HuH-7.5 (cell line): ENCODE results near the gene KYNU.
"Not testable (repeated sequence)": the region's sequence is repeated elsewhere in the genome, so short reads cannot be mapped to it uniquely, and the experiment has no call there.

Experiments
- DNase-seq: peaks from one replicate; pipeline ENCODE4 v3.0.0; 2011; ENCODE audit warnings: low spot score

Gene KYNU

GRCh38 chr2:142877216-142877838 is at the start of gene KYNU:
TSS of gene KYNU (plus strand) at chr2:142877664. CDS start at chr2:142885368, 7,704 bp downstream.
- no peak for DNase-seq

GRCh38 chr2:142834021-142834420 is 43.4 kb upstream of the KYNU start:
- DNase-seq = no peak

- DNase-seq = no peak
Observed at GRCh38 chr2:142840436-142840835, 37.0 kb upstream of the KYNU start.

- DNase-seq = no peak
Observed at GRCh38 chr2:142841788-142842187, 35.7 kb upstream of the KYNU start.

GRCh38 chr2:142842369-142842768 is 35.1 kb upstream of the KYNU start:
- DNase-seq = no peak

- DNase-seq = no peak
Observed at GRCh38 chr2:142843731-142844130, 33.7 kb upstream of the KYNU start.

GRCh38 chr2:142848023-142848606 is 29.3 kb upstream of the KYNU start:
- no peak for DNase-seq

GRCh38 chr2:142849820-142850219 is 27.6 kb upstream of the KYNU start:
- DNase-seq = no peak

GRCh38 chr2:142853912-142854311 is 23.6 kb upstream of the KYNU start:
- no peak for DNase-seq

GRCh38 chr2:142857256-142858164 is 20.0 kb upstream of the KYNU start:
- DNase-seq = no peak

- no peak for DNase-seq
Observed at GRCh38 chr2:142858961-142859360, 18.5 kb upstream of the KYNU start.

GRCh38 chr2:142862299-142862698 is 15.2 kb upstream of the KYNU start:
- no peak for DNase-seq

GRCh38 chr2:142862847-142863246 is 14.6 kb upstream of the KYNU start:
- DNase-seq = no peak

GRCh38 chr2:142863485-142863961 is 13.9 kb upstream of the KYNU start:
- no peak for DNase-seq

GRCh38 chr2:142864605-142865004 is 12.9 kb upstream of the KYNU start:
- DNase-seq = not testable (repeated sequence)

GRCh38 chr2:142865924-142866323 is 11.5 kb upstream of the KYNU start:
- no peak for DNase-seq

GRCh38 chr2:142866426-142866825 is 11.0 kb upstream of the KYNU start:
- DNase-seq = no peak

GRCh38 chr2:142867136-142867535 is 10.3 kb upstream of the KYNU start:
- no peak for DNase-seq

- DNase-seq = no peak
Observed at GRCh38 chr2:142868229-142868762, 9.2 kb upstream of the KYNU start.

GRCh38 chr2:142869065-142869460 is 8.4 kb upstream of the KYNU start:
- not testable (repeated sequence) for DNase-seq

- DNase-seq = no peak
Observed at GRCh38 chr2:142869461-142870106, 7.9 kb upstream of the KYNU start.

- no peak for DNase-seq
Observed at GRCh38 chr2:142870526-142870925, 6.9 kb upstream of the KYNU start.
